K562 (cell line): Measurements from ENCODE around the gene MBD5. TPM values are rescaled to one million over a fixed set of nuclear protein-coding genes. Genes with fewer than 3 reads are reported as not detected.

Experiments used
- ATAC-seq: fragments of 200-7000 bp; cut with Tn5 transposase; 3 replicates; pipeline ENCODE4 v1.9.1; 2020; ENCODE audit warnings: moderate library complexity
- BruUV-seq: library from RNA; stranded (reverse); fragments of 400-500 nt; replicated peaks from 2 replicates; lab custom pipeline; 2021; lab: Mats Ljungman, UMichigan
- CTCF ChIA-PET: fragments of 300-600 bp; formaldehyde crosslinking; extraction: SDS; loops from one replicate; lab custom pipeline; 2021; ENCODE audit warnings: low intra/inter-chr PET ratio; lab: Yijun Ruan, JAX
- POLR2A ChIA-PET: fragments of 300-600, 350-650 bp; sonication (Branson Sonifier 250); formaldehyde crosslinking; extraction: SDS; loops from one replicate; lab custom pipeline; 2021; ENCODE audit warnings: antibody characterized with exemption, inconsistent platforms; lab: Yijun Ruan, JAX
- DNase-seq, 4 experiments: peaks; one replicate each; pipeline versions ENCODE4 v3.0.0 to v3.0.0-alpha.2; 2011 to 2018; ENCODE audit warnings: low spot score in 3 of 4, mixed read lengths in 3 of 4; ENCODE audit errors: extremely low read depth in 1 of 4
- FAIRE-seq: peaks from 2 replicates; lab custom pipeline; 2011; peaks lifted over from hg19 to GRCh38; lab: Jason Lieb, UNC
- H2AFZ ChIP-seq: 2 replicates; pipeline ENCODE4 v1.6.0; 2011; ENCODE audit warnings: low read depth, low read length, control low read depth, inconsistent platforms
- H3K27ac ChIP-seq: fragments of 200-600 bp; 3 replicates; pipeline ENCODE4 v1.8.0; 2011; ENCODE audit warnings: low read depth, mild to moderate bottlenecking, control low read depth, inconsistent platforms, low read length, moderate library complexity, mixed read lengths; ENCODE audit errors: extremely low read depth
- H3K27me3 ChIP-seq, 2 experiments: fragments of 300-600 bp in 1 of 2; 2 replicates in 1 of 2; 3 replicates in 1 of 2; pipeline versions ENCODE4 v1.6.0 to v1.8.0; 2011; ENCODE audit warnings: inconsistent platforms in 2 of 2, low read length in 2 of 2, mild to moderate bottlenecking in 1 of 2, mixed read lengths in 1 of 2, moderate library complexity in 1 of 2; ENCODE audit not compliant: control insufficient read depth in 2 of 2, insufficient read depth in 2 of 2
- H3K36me3 ChIP-seq: fragments of 300-600 bp; 3 replicates; pipeline ENCODE4 v1.8.0; 2011; ENCODE audit warnings: mild to moderate bottlenecking, low read length, inconsistent platforms; ENCODE audit not compliant: control insufficient read depth, insufficient read depth
- H3K4me1 ChIP-seq, 2 experiments: fragments of 200-600 bp in 1 of 2; replicated peaks in 1 of 2; 2 replicates in 1 of 2; 3 replicates in 1 of 2; pipeline versions ENCODE4 v1.5.1 to v1.8.0; 2011; ENCODE audit warnings: inconsistent platforms in 2 of 2, low read length in 2 of 2, mild to moderate bottlenecking in 1 of 2, mixed read lengths in 1 of 2, moderate library complexity in 1 of 2; ENCODE audit not compliant: control insufficient read depth in 2 of 2, insufficient read depth in 2 of 2
- H3K4me2 ChIP-seq: 2 replicates; pipeline ENCODE4 v1.6.1; 2011; ENCODE audit warnings: low read length, control low read depth, inconsistent platforms, mixed read lengths; ENCODE audit not compliant: insufficient read depth
- H3K4me3 ChIP-seq: fragments of 200-600 bp; sonication (generic), shearing (Covaris generic); 2 replicates; pipeline ENCODE4 v1.5.1; 2016; ENCODE audit warnings: control low read depth, inconsistent platforms
- H3K79me2 ChIP-seq: fragments of 200-600 bp; 3 replicates; pipeline ENCODE4 v1.8.0; 2011; ENCODE audit warnings: low read length, inconsistent platforms; ENCODE audit not compliant: control insufficient read depth, insufficient read depth
- H3K9ac ChIP-seq, 2 experiments: 2 replicates each; pipeline versions ENCODE4 v1.6.0 to v1.6.1; 2011; ENCODE audit warnings: low read depth in 2 of 2, low read length in 2 of 2, control low read depth in 1 of 2, inconsistent platforms in 1 of 2, mild to moderate bottlenecking in 1 of 2, mixed read lengths in 1 of 2; ENCODE audit not compliant: insufficient read depth in 1 of 2
- H3K9me1 ChIP-seq: one replicate; pipeline ENCODE4 v1.6.0; 2011; ENCODE audit warnings: inconsistent platforms, mild to moderate bottlenecking, low read length, moderate library complexity; ENCODE audit not compliant: control insufficient read depth, insufficient read depth
- H3K9me3 ChIP-seq: replicated peaks from 2 replicates; pipeline ENCODE4 v1.5.1; 2011; ENCODE audit warnings: low read depth, low read length, inconsistent platforms; ENCODE audit not compliant: control insufficient read depth, insufficient read depth
- H4K20me1 ChIP-seq: replicated peaks from 2 replicates; pipeline ENCODE4 v1.6.1; 2011; ENCODE audit warnings: low read length, inconsistent platforms, mixed read lengths; ENCODE audit not compliant: control insufficient read depth, insufficient read depth
- CREB1 ChIP-seq, 2 experiments: sonication (generic) in 1 of 2; formaldehyde crosslinking in 1 of 2; IDR thresholded peaks; 2 replicates each; pipeline versions ENCODE4 v1.6.1 to v1.8.0; 2012 to 2022; ENCODE audit warnings: inconsistent platforms in 1 of 2, mild to moderate bottlenecking in 1 of 2, missing genetic modification reagents in 1 of 2, moderate library complexity in 1 of 2
- ELF4 ChIP-seq: fragments of 450-650 bp; formaldehyde crosslinking; IDR thresholded peaks from 2 replicates; pipeline ENCODE4 v1.4.0; 2022; ENCODE audit warnings: missing genetic modification characterization
- GATAD2A ChIP-seq: fragments of 450-650 bp; IDR thresholded peaks from 2 replicates; pipeline ENCODE4 v1.6.1; 2017
- GTF2F1 ChIP-seq: IDR thresholded peaks from 2 replicates; pipeline ENCODE4 v1.6.1; 2011; ENCODE audit warnings: low read depth, low read length, improper control_type of control experiment
- HMG20A ChIP-seq: fragments of 450-650 bp; formaldehyde crosslinking; conservative IDR thresholded peaks from 2 replicates; pipeline ENCODE4 v1.4.0; 2020; ENCODE audit warnings: mild to moderate bottlenecking, mixed read lengths
- JUNB ChIP-seq: fragments of 450-650 bp; formaldehyde crosslinking; conservative IDR thresholded peaks from 2 replicates; pipeline ENCODE4 v1.4.0; 2020; ENCODE audit warnings: mild to moderate bottlenecking
- KDM1A ChIP-seq, 2 experiments: fragments of 450-650 bp; IDR thresholded peaks; 2 replicates each; pipeline ENCODE4 v1.6.1; 2016; ENCODE audit warnings: mild to moderate bottlenecking in 2 of 2
- MAFG ChIP-seq: fragments of 450-650 bp; conservative IDR thresholded peaks from 2 replicates; pipeline ENCODE4 v1.6.1; 2016; ENCODE audit warnings: missing genetic modification characterization, missing compliant biosample characterization
- POLR2AphosphoS2 ChIP-seq: IDR thresholded peaks from 2 replicates; pipeline ENCODE4 v1.6.1; 2012; ENCODE audit warnings: low read length, improper control_type of control experiment
- RAD51 ChIP-seq: fragments of 450-650 bp; IDR thresholded peaks from 2 replicates; pipeline ENCODE4 v1.7.1; 2016; ENCODE audit warnings: low read depth, mild to moderate bottlenecking, borderline replicate concordance
- RB1 ChIP-seq: fragments of 450-650 bp; IDR thresholded peaks from 2 replicates; pipeline ENCODE4 v1.6.1; 2017; ENCODE audit warnings: low read depth, mild to moderate bottlenecking
- SAFB ChIP-seq: fragments of 200-400 bp; formaldehyde crosslinking; IDR thresholded peaks from 2 replicates; pipeline ENCODE4 v1.6.1; 2017; ENCODE audit warnings: low read depth, low read length, borderline replicate concordance
- SUPT5H ChIP-seq: fragments of 450-650 bp; IDR thresholded peaks from 2 replicates; pipeline ENCODE4 v1.6.1; 2016
- ZBTB43 ChIP-seq: sonication (generic); formaldehyde crosslinking; IDR thresholded peaks from 2 replicates; pipeline ENCODE4 v1.8.0; 2023; ENCODE audit warnings: mild to moderate bottlenecking, missing genetic modification reagents
- ZFP1 ChIP-seq: fragments of 450-650 bp; formaldehyde crosslinking; IDR thresholded peaks from 2 replicates; pipeline ENCODE4 v1.4.0; 2020; ENCODE audit warnings: mild to moderate bottlenecking, mixed read lengths
- ZNF146 ChIP-seq: IDR thresholded peaks from one replicate; pipeline ENCODE4 v1.6.1; 2018; ENCODE audit warnings: missing compliant biosample characterization; ENCODE audit not compliant: unreplicated experiment
- ZNF316 ChIP-seq: fragments of 450-650 bp; IDR thresholded peaks from 2 replicates; pipeline ENCODE4 v1.6.1; 2016
- ZNF395 ChIP-seq: fragments of 200-800 bp; sonication (Bioruptor generic); IDR thresholded peaks from 2 replicates; pipeline ENCODE4 v1.6.1; 2017; ENCODE audit warnings: missing genetic modification characterization, missing compliant biosample characterization
- ZNF507 ChIP-seq: conservative IDR thresholded peaks from 2 replicates; pipeline ENCODE4 v1.6.1; 2017; ENCODE audit warnings: missing genetic modification characterization, missing compliant biosample characterization
- WGBS: fragments of 100-300 bp; shearing (Covaris generic); methylation state at CpG from one replicate; pipeline ENCODE4 v1.1.6; 2016; ENCODE audit warnings: low coverage, mixed read lengths; ENCODE audit not compliant: insufficient coverage; ENCODE audit errors: missing lambda C conversion rate; 5-methylcytosine and 5-hydroxymethylcytosine counted together
- in situ Hi-C: fragments of 300-500 bp; cut with MboI; formaldehyde crosslinking; loops from 4 replicates; pipeline ENCODE4 v1.15.0; 2018; ENCODE audit warnings: inconsistent platforms, mixed read lengths
- intact Hi-C: fragments of 100-400 bp; cut with micrococcal nuclease; formaldehyde crosslinking; loops from 2 replicates; pipeline ENCODE4 v1.14.2; 2022
- polyA plus RNA-seq, 8 experiments: library from polyadenylated mRNA; depleted of rRNA in 4 of 8; stranded (reverse) in 5 of 8; unstranded in 3 of 8; fragments of >200 nt; fragmentation: Nextera tagmentation in 2 of 8; fragmentation: Illumina TruSeq in 1 of 8; extraction: Ambion mirVana in 2 of 8; extraction: Trizol in 1 of 8; gene quantifications; 2 replicates each; pipeline versions ENCODE4 v1.2.1 to v1.2.3, GENCODE V29; 2011 to 2014; ENCODE audit warnings: inconsistent platforms in 1 of 8, missing spikeins in 1 of 8
- total RNA-seq, 7 experiments: library from RNA; depleted of rRNA in 6 of 7; stranded (reverse); fragments of >200 nt in 6 of 7; fragmentation: Illumina TruSeq in 2 of 7; extraction: Trizol in 2 of 7; gene quantifications; 2 replicates each; pipeline versions ENCODE4 v1.2.1 to v1.2.3, GENCODE V29; 2011 to 2021; ENCODE audit warnings: low replicate concordance in 1 of 7

Gene MBD5
- total and polyA plus RNA-seq, 9 of the 15 experiments (the other 6 are each of a cell fraction or from before 2014, with no cell fraction given) = 3.4 to 14.5 (median 9.0) TPM

GRCh38 chr2:148458171-148458570 lies 437.3 kb downstream of the MBD5 start:
- FAIRE-seq = no peak

More at GRCh38 chr2:148458171-148458570, 437.3 kb downstream of the MBD5 start:
- Histone ChIP-seq H3K9ac (no peak overlapping the region), H3K27me3 (no peaks in the 10 kb centered on the region; a peak in 1 of 5 replicates), H3K4me2 (no peak overlapping the region), H2AFZ (no peak overlapping the region), H3K79me2 (no peaks in the 10 kb centered on the region), H4K20me1 (no peaks in the 10 kb centered on the region), H3K9me1 (no peaks in the 10 kb centered on the region), H3K36me3 (no peaks in the 10 kb centered on the region), H3K4me3 (no peak overlapping the region), H3K27ac (no peak overlapping the region), H3K4me1 (no peaks in the 10 kb centered on the region), H3K9me3 (no peaks in the 10 kb centered on the region)
- no TSS peak for BruUV-seq
- ChIA-PET POLR2A (no interaction called here), CTCF (no interaction called here)
- ATAC-seq = no peak
- DNase-seq = no peak
- no peak for TF ChIP-seq CREB1 (IDR thresholded peaks at IDR 0.05)
- TF ChIP-seq CREB1 (CRISPR knock-in tag; IDR thresholded peaks at IDR 0.05) = no peak
- TF ChIP-seq SAFB = no peak
- no peak for TF ChIP-seq RAD51
- TF ChIP-seq ZNF507 (tag) = no peak
- TF ChIP-seq ZNF316 = no peak
- no peak for TF ChIP-seq ELF4 (CRISPR knock-in tag)
- TF ChIP-seq KDM1A (IDR thresholded peaks at IDR 0.05) = no peak
- TF ChIP-seq HMG20A = no peak
- no peak for TF ChIP-seq ZNF395 (CRISPR knock-in tag)
- TF ChIP-seq POLR2AphosphoS2 = no peak
- no peak for TF ChIP-seq RB1
- TF ChIP-seq GTF2F1 = no peak
- no peak for TF ChIP-seq GATAD2A
- no peak for TF ChIP-seq MAFG
- no peak for TF ChIP-seq ZBTB43 (CRISPR knock-in tag)
- no peak for TF ChIP-seq ZFP1
- TF ChIP-seq ZNF146 (CRISPR knock-in tag) = no peak
- TF ChIP-seq JUNB (CRISPR knock-in tag) = no peak
- no peak for TF ChIP-seq SUPT5H
- intact Hi-C loops = no loop called here
- 5% methylated on average over 2 of the region's 2 CpGs for WGBS
- in situ Hi-C loops = no loop called here
